OCI-LY3 (cell line): ENCODE data around the gene ARL9.

Source experiments
- H2AFZ ChIP-seq: fragments of 200-600, 300-600 bp; shearing (Covaris generic); 2 replicates; pipeline ENCODE4 v1.6.0; 2014; ENCODE audit warnings: antibody characterized with exemption, low read depth, low read length
- H3K27ac ChIP-seq: fragments of 200-600, 300-600 bp; sonication (generic); 2 replicates; pipeline ENCODE4 v1.5.1; 2014; ENCODE audit warnings: mild to moderate bottlenecking, low read length, moderate library complexity, mixed read lengths
- H3K27me3 ChIP-seq: fragments of 200-600, 300-600 bp; sonication (generic); 2 replicates; pipeline ENCODE4 v1.6.1; 2014; ENCODE audit warnings: low read depth, low read length, mixed read lengths
- H3K36me3 ChIP-seq: fragments of 200-600, 300-600 bp; sonication (generic); replicated peaks from 2 replicates; pipeline ENCODE3; 2014; ENCODE audit warnings: low read depth, low read length, mixed read lengths
- H3K4me1 ChIP-seq: fragments of 300-600, 200-600 bp; sonication (generic); 2 replicates; pipeline ENCODE4 v1.6.1; 2014; ENCODE audit warnings: low read length, mixed read lengths
- H3K4me2 ChIP-seq: fragments of 200-600, 300-600 bp; sonication (generic); 2 replicates; pipeline ENCODE4 v1.6.1; 2014; ENCODE audit warnings: low read length, mixed read lengths
- H3K4me3 ChIP-seq: fragments of 300-600, 200-600 bp; sonication (generic); 2 replicates; pipeline ENCODE4 v1.5.1; 2014; ENCODE audit warnings: antibody characterized with exemption, mild to moderate bottlenecking, low read length, moderate library complexity
- H3K79me2 ChIP-seq: fragments of 300-600, 200-600 bp; shearing (Covaris generic); 2 replicates; pipeline ENCODE4 v1.6.1; 2014; ENCODE audit warnings: mild to moderate bottlenecking, low read length, mixed read lengths
- H3K9ac ChIP-seq: fragments of 300-600, 200-600 bp; shearing (Covaris generic); 2 replicates; pipeline ENCODE4 v1.6.0; 2014; ENCODE audit warnings: mild to moderate bottlenecking, low read length, moderate library complexity
- H3K9me3 ChIP-seq: fragments of 200-600, 300-600 bp; shearing (Covaris generic); 2 replicates; pipeline ENCODE4 v1.6.1; 2014; ENCODE audit warnings: low read length, mixed read lengths; ENCODE audit not compliant: insufficient read depth
- H4K20me1 ChIP-seq: fragments of 200-600, 300-600 bp; sonication (generic); 2 replicates; pipeline ENCODE4 v1.6.1; 2016; ENCODE audit warnings: low read length, mixed read lengths; ENCODE audit not compliant: insufficient read depth
- CTCF ChIP-seq: fragments of 200-600, 300-600 bp; sonication (generic); IDR thresholded peaks from 2 replicates; pipeline ENCODE4 v1.5.1; 2014; ENCODE audit warnings: antibody characterized with exemption, low read length, low read depth
- EZH2phosphoT487 ChIP-seq: fragments of 200-600 bp; shearing (Covaris generic); IDR thresholded peaks from 2 replicates; pipeline ENCODE4 v1.6.1; 2018; ENCODE audit warnings: antibody characterized with exemption, mixed run types, low read depth

The ARL9 gene

GRCh38 chr4:56467284-56468096, 38.1 kb upstream of the ARL9 start, which contains the start of gene SRP72:
TSS of gene SRP72 (plus strand) at chr4:56467617. CDS start at chr4:56467636, 19 bp downstream.
- Histone ChIP-seq H3K79me2 (peaks cover 78% of the 10 kb centered on the region), H3K9me3 (no peaks in the 10 kb centered on the region), H3K27me3 (no peaks in the 10 kb centered on the region), H4K20me1 (peaks cover 20% of the 10 kb centered on the region), H2AFZ (peak within 1 kb of the TSS; percentile 60), H3K4me2 (peak within 1 kb of the TSS; percentile 79), H3K9ac (peak within 1 kb of the TSS; percentile 89), H3K4me1 (peaks cover 23% of the 10 kb centered on the region), H3K27ac (peak within 1 kb of the TSS; percentile 82), H3K4me3 (peak within 1 kb of the TSS; percentile 91), H3K36me3 (peaks cover 36% of the 10 kb centered on the region)
- TF ChIP-seq EZH2phosphoT487, result no peak
- no peak for TF ChIP-seq CTCF

- Histone ChIP-seq H3K4me3 (peak overlapping the region; percentile 91), H3K36me3 (peaks cover 40% of the 10 kb centered on the region)
These were observed 37.5 kb upstream of the ARL9 start for GRCh38 chr4:56468097-56468422.

GRCh38 chr4:56469489-56470210, 35.9 kb upstream of the ARL9 start:
- Histone ChIP-seq H3K4me1 (peaks cover 23% of the 10 kb centered on the region), H3K27ac (no peak overlapping the region), H3K9me3 (no peaks in the 10 kb centered on the region), H3K4me2 (peak overlapping the region; percentile 79), H2AFZ (no peak overlapping the region), H3K27me3 (no peaks in the 10 kb centered on the region), H3K36me3 (peaks cover 39% of the 10 kb centered on the region), H4K20me1 (peaks cover 20% of the 10 kb centered on the region), H3K79me2 (peaks cover 67% of the 10 kb centered on the region), H3K9ac (peak overlapping the region; percentile 89), H3K4me3 (peak overlapping the region; percentile 91)
- no peak for TF ChIP-seq CTCF
- TF ChIP-seq EZH2phosphoT487, result no peak

More at GRCh38 chr4:56468097-56468422, 37.5 kb upstream of the ARL9 start:
- TF ChIP-seq CTCF (no peak), EZH2phosphoT487 (no peak)
- H3K4me2 ChIP-seq, result peak overlapping the region; percentile 79
- H3K9ac ChIP-seq, result peak overlapping the region; percentile 89
- peaks cover 76% of the 10 kb centered on the region for H3K79me2 ChIP-seq
- peak overlapping the region; percentile 82 for H3K27ac ChIP-seq
- no peaks in the 10 kb centered on the region for H3K9me3 ChIP-seq
- H3K27me3 ChIP-seq, result no peaks in the 10 kb centered on the region
- peaks cover 20% of the 10 kb centered on the region for H4K20me1 ChIP-seq
- peak overlapping the region; percentile 19; the same call in 1 of the 2 replicates for H2AFZ ChIP-seq
- H3K4me1 ChIP-seq, result peaks cover 23% of the 10 kb centered on the region

GRCh38 chr4:56475917-56476316, 29.7 kb upstream of the ARL9 start:
- TF ChIP-seq EZH2phosphoT487, result no peak
- TF ChIP-seq CTCF, result no peak
- Histone ChIP-seq H3K4me3 (no peak overlapping the region), H3K9ac (no peak overlapping the region), H3K4me2 (peak overlapping the region; percentile 2; the same call in 1 of the 2 replicates), H3K27me3 (no peaks in the 10 kb centered on the region), H3K79me2 (peaks cover 7% of the 10 kb centered on the region), H2AFZ (no peak overlapping the region), H3K4me1 (peaks cover 7% of the 10 kb centered on the region; the same call in 1 of the 2 replicates), H3K36me3 (peaks cover 60% of the 10 kb centered on the region), H4K20me1 (no peaks in the 10 kb centered on the region), H3K9me3 (no peaks in the 10 kb centered on the region), H3K27ac (peak overlapping the region; percentile 1; the same call in 1 of the 2 replicates)
